HCT116 (cell line): ENCODE results near the gene NDOR1. TPM values are rescaled to one million over a fixed set of nuclear protein-coding genes. Genes with fewer than 3 reads are reported as not detected.
A peak's percentile ranks its signal among the peaks of the same experiment; 100 is the strongest.

Source experiments
- ATAC-seq: fragments of 200-7000 bp; cut with Tn5 transposase; 2 replicates; pipeline ENCODE4 v1.9.1; 2020; ENCODE audit warnings: mild to moderate bottlenecking, moderate library complexity
- BruUV-seq: library from RNA; stranded (reverse); fragments of 400-500 nt; replicated peaks from 2 replicates; lab custom pipeline; 2021; lab: Mats Ljungman, UMichigan
- CTCF ChIA-PET: fragments of 300-600 bp; sonication (Branson Sonifier 250); formaldehyde crosslinking; loops from one replicate; lab custom pipeline; 2021; ENCODE audit warnings: antibody characterized with exemption; lab: Charles Lee
- POLR2A ChIA-PET: fragments of 300-600, 350-600 bp; sonication (Branson Sonifier 250); formaldehyde crosslinking; loops from one replicate; lab custom pipeline; 2021; ENCODE audit warnings: antibody characterized with exemption; lab: Charles Lee
- RAD21 ChIA-PET, 2 experiments: fragments of 300-600 bp; sonication (Branson Sonifier 250); formaldehyde crosslinking; loops; one replicate each; lab custom pipeline; 2023; ENCODE audit warnings: low total read pairs in 2 of 2; ENCODE audit not compliant: uncharacterized antibody in 2 of 2, unreplicated experiment in 2 of 2, low non-redundant PET in 1 of 2; lab: Charles Lee
- DNase-seq: peaks from one replicate; pipeline ENCODE4 v3.0.0-alpha.2; 2010; ENCODE audit warnings: low read depth, low spot score
- H2AFZ ChIP-seq: fragments of 200-600 bp; shearing (Covaris generic), sonication (generic); 2 replicates; pipeline ENCODE4 v1.6.1; 2017; ENCODE audit warnings: low read depth, mixed run types, mixed read lengths, antibody characterized with exemption, low read length; ENCODE audit not compliant: poor library complexity, severe bottlenecking
- H3K27ac ChIP-seq: 2 replicates; pipeline ENCODE4 v1.5.1; 2012; ENCODE audit warnings: low read depth, low read length
- H3K27me3 ChIP-seq: fragments of 200-600 bp; sonication (generic); 2 replicates; pipeline ENCODE4 v1.6.1; 2016; ENCODE audit warnings: mixed run types, low read length, mixed read lengths; ENCODE audit not compliant: insufficient read depth
- H3K36me3 ChIP-seq, 2 experiments: fragments of 200-500 bp in 1 of 2; fragments of 200-600 bp in 1 of 2; sonication (Bioruptor generic) in 1 of 2; sonication (generic) in 1 of 2; 2 replicates each; pipeline versions ENCODE4 v1.5.1 to v1.6.1; 2014 to 2016; ENCODE audit warnings: low read length in 2 of 2, inconsistent platforms in 1 of 2, mixed read lengths in 1 of 2, mixed run types in 1 of 2; ENCODE audit not compliant: insufficient read depth in 2 of 2, control insufficient read depth in 1 of 2
- H3K4me1 ChIP-seq, 2 experiments: fragments of 200-600 bp in 1 of 2; sonication (generic) in 1 of 2; 2 replicates each; pipeline versions ENCODE4 v1.5.1 to v1.6.1; 2012 to 2017; ENCODE audit warnings: low read length in 2 of 2, inconsistent platforms in 1 of 2, mild to moderate bottlenecking in 1 of 2, mixed read lengths in 1 of 2, mixed run types in 1 of 2, moderate library complexity in 1 of 2; ENCODE audit not compliant: insufficient read depth in 2 of 2, control insufficient read depth in 1 of 2
- H3K4me2 ChIP-seq: fragments of 200-600 bp; sonication (generic); 2 replicates; pipeline ENCODE4 v1.6.1; 2017; ENCODE audit warnings: mixed run types, low read length, mixed read lengths
- H3K4me3 ChIP-seq, 2 experiments: fragments of 200-600 bp in 1 of 2; sonication (generic) in 1 of 2; replicated peaks in 1 of 2; 2 replicates each; pipeline ENCODE4 v1.5.1; 2011 to 2016; ENCODE audit warnings: low read length in 2 of 2, control low read depth in 1 of 2, low read depth in 1 of 2, mild to moderate bottlenecking in 1 of 2, mixed read lengths in 1 of 2, mixed run types in 1 of 2
- H3K79me2 ChIP-seq: fragments of 200-600 bp; sonication (generic); 2 replicates; pipeline ENCODE4 v1.6.1; 2017; ENCODE audit warnings: mild to moderate bottlenecking, mixed run types, low read length, moderate library complexity, mixed read lengths; ENCODE audit not compliant: insufficient read depth
- H3K9ac ChIP-seq: fragments of 200-600 bp; sonication (generic); 2 replicates; pipeline ENCODE4 v1.6.1; 2016; ENCODE audit warnings: low read length, mixed read lengths
- H3K9me2 ChIP-seq: fragments of 200-600 bp; sonication (generic), shearing (Covaris generic); 2 replicates; pipeline ENCODE4 v1.6.1; 2017; ENCODE audit warnings: mixed run types, mild to moderate bottlenecking, moderate library complexity; ENCODE audit not compliant: insufficient read depth
- H3K9me3 ChIP-seq, 2 experiments: fragments of 200-500 bp in 1 of 2; fragments of 200-600 bp in 1 of 2; sonication (Bioruptor generic) in 1 of 2; sonication (generic) in 1 of 2; 2 replicates each; pipeline ENCODE4 v1.6.1; 2014 to 2017; ENCODE audit warnings: low read length in 2 of 2, mixed read lengths in 2 of 2, inconsistent platforms in 1 of 2, low read depth in 1 of 2, mild to moderate bottlenecking in 1 of 2, mixed run types in 1 of 2, moderate library complexity in 1 of 2; ENCODE audit not compliant: control insufficient read depth in 1 of 2, insufficient read depth in 1 of 2
- H4K20me1 ChIP-seq: fragments of 200-600 bp; sonication (generic), shearing (Covaris generic); 2 replicates; pipeline ENCODE4 v1.6.1; 2017; ENCODE audit warnings: mixed run types, mild to moderate bottlenecking, moderate library complexity; ENCODE audit not compliant: insufficient read depth
- ATF3 ChIP-seq: IDR thresholded peaks from 2 replicates; pipeline ENCODE4 v1.6.1; 2012
- CBX3 ChIP-seq: IDR thresholded peaks from 2 replicates; pipeline ENCODE4 v1.6.1; 2012; ENCODE audit warnings: low read depth
- EGR1 ChIP-seq: IDR thresholded peaks from 2 replicates; pipeline ENCODE4 v1.6.1; 2012; ENCODE audit warnings: low read depth
- ELF1 ChIP-seq: IDR thresholded peaks from 2 replicates; pipeline ENCODE4 v1.6.1; 2012; ENCODE audit warnings: low read depth, borderline replicate concordance
- JUND ChIP-seq: IDR thresholded peaks from 2 replicates; pipeline ENCODE4 v1.6.1; 2012
- MAX ChIP-seq: IDR thresholded peaks from 2 replicates; pipeline ENCODE4 v1.6.1; 2012
- POLR2A ChIP-seq: IDR thresholded peaks from 2 replicates; pipeline ENCODE4 v1.7.0; 2011; ENCODE audit warnings: borderline replicate concordance; ENCODE audit not compliant: insufficient read depth, insufficient read length; ENCODE audit errors: extremely low read depth
- POLR2AphosphoS5 ChIP-seq: IDR thresholded peaks from 2 replicates; pipeline ENCODE4 v1.6.1; 2011; ENCODE audit warnings: mild to moderate bottlenecking, low read depth, low read length, moderate library complexity
- REST ChIP-seq: IDR thresholded peaks from 2 replicates; pipeline ENCODE4 v1.6.1; 2012; ENCODE audit warnings: low read depth
- SP1 ChIP-seq: IDR thresholded peaks from 2 replicates; pipeline ENCODE4 v1.6.1; 2012; ENCODE audit warnings: low read depth
- SRF ChIP-seq: IDR thresholded peaks from 2 replicates; pipeline ENCODE4 v1.6.1; 2012; ENCODE audit warnings: low read depth
- TCF7L2 ChIP-seq: IDR thresholded peaks from 2 replicates; pipeline ENCODE4 v1.7.0; 2011; ENCODE audit warnings: borderline replicate concordance, inconsistent platforms; ENCODE audit not compliant: insufficient read depth, insufficient read length; ENCODE audit errors: extremely low read depth
- YY1 ChIP-seq: IDR thresholded peaks from 2 replicates; pipeline ENCODE4 v1.6.1; 2011; ENCODE audit warnings: low read length, low read depth, moderate library complexity, mild to moderate bottlenecking; ENCODE audit not compliant: insufficient replicate concordance; ENCODE audit errors: extremely low read depth
- ZNF274 ChIP-seq: fragments of 200-500 bp; sonication (Bioruptor generic); IDR thresholded peaks from 2 replicates; pipeline ENCODE4 v1.6.1; 2014; ENCODE audit warnings: mild to moderate bottlenecking, low read depth, low read length, inconsistent platforms
- intact Hi-C: fragments of 100-400 bp; cut with micrococcal nuclease; formaldehyde crosslinking; loops from 2 replicates; pipeline ENCODE4 v1.10.0; 2022
- total RNA-seq: library from RNA; stranded (reverse); gene quantifications from one replicate; pipeline ENCODE4 v1.2.1, GENCODE V29; 2021; ENCODE audit not compliant: unreplicated experiment

Gene NDOR1
- total RNA-seq, 1 experiment from 2014 or later = 28.4 TPM

- Histone ChIP-seq H3K36me3 (peaks cover 0 to 5% of the 10 kb centered on the region in 2 experiments; a peak in 1 of 4 replicates), H3K4me1 (peaks cover 35 to 57% of the 10 kb centered on the region in 2 experiments), H3K4me2 (peak overlapping the region; percentile 37), H3K9me2 (no peaks in the 10 kb centered on the region), H2AFZ (no peak overlapping the region), H3K27me3 (no peaks in the 10 kb centered on the region), H3K9ac (no peak overlapping the region), H3K4me3 (no peak overlapping the region), H3K27ac (peak overlapping the region; percentile 38; the same call in 1 of the 2 replicates), H4K20me1 (no peaks in the 10 kb centered on the region), H3K9me3 (no peaks in the 10 kb centered on the region), H3K79me2 (peaks cover 21% of the 10 kb centered on the region)
- ChIA-PET POLR2A (interaction anchor here (2.2 kb wide), 1 partner anchor 46 kb away, joined by 6 read pairs; the partner anchor contains the start of gene TUBB4B), CTCF (interaction anchor here (1.2 to 1.7 kb wide), 2 partner anchors 33 to 42 kb away, joined by 3 to 4 read pairs; partner anchors contain the start of gene RNF224), RAD21 (no interaction called here)
- TF ChIP-seq REST (no peak), EGR1 (no peak), TCF7L2 (no peak), SP1 (no peak), CBX3 (no peak), POLR2AphosphoS5 (no peak), POLR2A (no peak), MAX (no peak), ATF3 (no peak), JUND (no peak), YY1 (no peak), ELF1 (no peak), ZNF274 (no peak), SRF (no peak)
- intact Hi-C loops = no loop called here
- no peak for DNase-seq
- no TSS peak for BruUV-seq
- ATAC-seq = no peak
Measured at GRCh38 chr9:137194909-137195308, 10.6 kb upstream of the NDOR1 start.
